Body of pancreas (tissue), 4 donors: ENCODE measurements around the gene GORASP2.

Source experiments
- POLR2A ChIP-seq, 3 donors: fragments of 450-650 bp; IDR thresholded peaks; one replicate each; pipeline ENCODE4 v1.6.1; 2016; ENCODE audit warnings: antibody characterized with exemption in 3 of 3, mild to moderate bottlenecking in 2 of 3
- TF ChIP-seq, protein P1 (sequence below), 7 experiments: fragments of 450-650 bp in 4 of 7; fragments of 200-600 bp in 3 of 7; sonication (generic) in 3 of 7; IDR thresholded peaks; one replicate each; pipeline ENCODE4 v1.5.1; 2016 to 2019; ENCODE audit warnings: antibody characterized with exemption in 7 of 7

DNA sequence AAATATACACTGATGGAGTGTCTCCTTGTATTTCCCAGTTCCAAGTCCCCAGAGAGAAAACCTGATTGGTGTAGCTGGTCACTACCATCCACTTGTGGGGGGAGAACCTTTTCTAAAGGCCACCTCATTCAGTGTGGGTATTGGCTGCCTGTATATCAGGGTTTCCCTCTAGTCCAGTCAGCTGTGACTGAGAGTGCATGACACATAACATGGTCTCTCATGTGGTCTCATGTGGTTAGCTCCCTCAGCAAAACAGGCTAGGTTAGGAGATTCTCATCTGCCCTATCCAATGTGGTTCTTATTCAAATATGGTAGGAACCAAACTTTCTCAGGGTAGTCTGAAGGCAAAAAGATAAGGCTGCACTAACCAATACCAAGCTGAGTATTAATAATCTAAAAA, 4.1 kb upstream of the GORASP2 start:
- no peak for TF ChIP-seq POLR2A (IDR thresholded peaks at IDR 0.05)
- TF ChIP-seq, protein P1, sequence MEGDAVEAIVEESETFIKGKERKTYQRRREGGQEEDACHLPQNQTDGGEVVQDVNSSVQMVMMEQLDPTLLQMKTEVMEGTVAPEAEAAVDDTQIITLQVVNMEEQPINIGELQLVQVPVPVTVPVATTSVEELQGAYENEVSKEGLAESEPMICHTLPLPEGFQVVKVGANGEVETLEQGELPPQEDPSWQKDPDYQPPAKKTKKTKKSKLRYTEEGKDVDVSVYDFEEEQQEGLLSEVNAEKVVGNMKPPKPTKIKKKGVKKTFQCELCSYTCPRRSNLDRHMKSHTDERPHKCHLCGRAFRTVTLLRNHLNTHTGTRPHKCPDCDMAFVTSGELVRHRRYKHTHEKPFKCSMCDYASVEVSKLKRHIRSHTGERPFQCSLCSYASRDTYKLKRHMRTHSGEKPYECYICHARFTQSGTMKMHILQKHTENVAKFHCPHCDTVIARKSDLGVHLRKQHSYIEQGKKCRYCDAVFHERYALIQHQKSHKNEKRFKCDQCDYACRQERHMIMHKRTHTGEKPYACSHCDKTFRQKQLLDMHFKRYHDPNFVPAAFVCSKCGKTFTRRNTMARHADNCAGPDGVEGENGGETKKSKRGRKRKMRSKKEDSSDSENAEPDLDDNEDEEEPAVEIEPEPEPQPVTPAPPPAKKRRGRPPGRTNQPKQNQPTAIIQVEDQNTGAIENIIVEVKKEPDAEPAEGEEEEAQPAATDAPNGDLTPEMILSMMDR (IDR thresholded peaks at IDR 0.05): no peak
